Effector memory CD8-positive, alpha-beta T cell (primary cell): ENCODE results near the gene FTH1.

Experiments
- ATAC-seq: fragments of 150-1000 bp; cut with Tn5 transposase; replicated peaks from 2 replicates; pipeline ENCODE4 v1.10.0; 2021; ENCODE audit warnings: mild to moderate bottlenecking, moderate library complexity
- DNase-seq, 3 experiments: peaks; one replicate each; pipeline ENCODE4 v3.0.0; 2021
- H3K27ac Mint-ChIP-seq, 2 donors: one replicate each; pipeline ENCODE4 v1.8.0; 2022; ENCODE audit warnings: mild to moderate bottlenecking in 2 of 2, mixed read lengths in 2 of 2, moderate library complexity in 2 of 2
- H3K27me3 Mint-ChIP-seq, 2 donors: one replicate each; pipeline ENCODE4 v1.8.0; 2022; ENCODE audit warnings: mixed read lengths in 2 of 2
- H3K36me3 Mint-ChIP-seq: one replicate; pipeline ENCODE4 v1.8.0; 2022; ENCODE audit warnings: mild to moderate bottlenecking, moderate library complexity, mixed read lengths; ENCODE audit not compliant: insufficient read depth
- H3K4me1 Mint-ChIP-seq, 2 donors: one replicate each; pipeline ENCODE4 v1.8.0; 2022; ENCODE audit warnings: low read depth in 2 of 2, mixed read lengths in 2 of 2
- H3K4me3 Mint-ChIP-seq, 2 donors: one replicate each; pipeline ENCODE4 v1.8.0; 2022; ENCODE audit warnings: mild to moderate bottlenecking in 2 of 2, mixed read lengths in 2 of 2, moderate library complexity in 2 of 2
- H3K9me3 Mint-ChIP-seq, 2 donors: one replicate each; pipeline ENCODE4 v1.8.0; 2022; ENCODE audit warnings: mixed read lengths in 2 of 2

Gene FTH1

DNA sequence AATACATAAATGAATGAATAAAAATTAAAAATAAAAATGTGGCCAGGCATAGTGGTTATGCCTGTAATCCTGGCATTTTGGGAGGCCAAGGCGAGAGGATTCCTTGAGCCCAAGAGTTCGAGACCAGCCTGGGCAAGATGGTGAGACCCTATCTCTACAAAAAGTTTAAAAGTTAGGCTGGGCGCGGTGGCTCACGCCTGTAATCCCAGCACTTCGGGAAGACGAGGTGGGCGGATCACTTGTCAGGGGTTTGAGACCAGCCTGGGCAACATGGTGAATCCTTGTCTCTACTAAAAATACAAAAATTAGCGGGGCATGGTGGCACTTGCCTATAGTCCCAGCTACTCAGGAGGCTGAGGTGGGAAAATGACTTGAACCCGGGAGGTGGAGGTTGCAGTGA, 27.0 kb downstream of the FTH1 start:
- Mint-ChIP-seq H3K4me3 (no peak overlapping the region), H3K9me3 (peaks cover 0 to 2% of the 10 kb centered on the region in 2 donors), H3K27ac (no peak overlapping the region), H3K27me3 (peaks cover 24 to 38% of the 10 kb centered on the region in 2 donors), H3K4me1 (no peaks in the 10 kb centered on the region), H3K36me3 (no peaks in the 10 kb centered on the region)
- ATAC-seq: no peak
- no peak for DNase-seq

DNA sequence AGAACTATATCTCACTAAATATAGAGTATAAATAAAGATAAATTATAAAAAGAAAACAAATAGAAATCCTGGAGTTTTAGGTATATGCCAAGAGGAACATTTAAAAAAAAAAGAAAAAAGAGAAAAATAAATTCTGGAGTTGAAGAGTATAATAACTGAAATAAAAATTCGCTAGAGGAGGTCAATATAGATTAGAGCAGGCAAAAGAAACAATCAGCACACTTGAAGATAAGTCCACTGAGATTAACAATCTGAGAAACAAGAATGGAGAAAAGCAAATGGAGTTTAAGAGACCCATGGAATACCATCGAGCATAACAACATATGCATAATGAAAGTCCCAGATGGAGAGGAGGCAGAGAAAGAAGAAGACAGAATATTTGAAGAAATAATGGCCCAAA, 31.6 kb downstream of the FTH1 start:
- peaks cover 49 to 57% of the 10 kb centered on the region in 2 donors for H3K27me3 Mint-ChIP-seq
- H3K9me3 Mint-ChIP-seq: peaks cover 0 to 4% of the 10 kb centered on the region in 2 donors

DNA sequence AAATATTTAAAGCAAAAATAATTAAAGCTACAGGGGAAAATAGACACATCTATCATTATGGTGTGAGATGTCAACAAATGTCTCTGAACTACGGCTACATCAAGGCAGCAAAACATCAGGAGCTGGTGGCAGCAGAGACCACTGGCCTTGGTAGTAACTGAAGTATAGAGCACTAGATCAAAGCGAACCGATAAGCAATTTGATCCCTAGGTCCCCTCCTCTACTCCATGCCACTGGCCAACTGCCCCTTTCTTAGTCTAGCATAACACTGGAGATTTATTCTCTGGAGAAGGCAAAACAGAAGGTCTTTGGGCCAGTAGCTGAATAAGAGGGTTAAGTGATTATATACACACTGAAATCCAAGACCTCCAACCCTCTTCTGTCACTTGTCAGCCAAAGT, 36.5 kb downstream of the FTH1 start:
- H3K4me3 Mint-ChIP-seq: no peak overlapping the region
- H3K27me3 Mint-ChIP-seq: peaks cover 28 to 35% of the 10 kb centered on the region in 2 donors
- no peak overlapping the region for H3K27ac Mint-ChIP-seq
- ATAC-seq: no peak
- H3K9me3 Mint-ChIP-seq: peaks cover 0 to 3% of the 10 kb centered on the region in 2 donors
- H3K36me3 Mint-ChIP-seq: no peaks in the 10 kb centered on the region
- H3K4me1 Mint-ChIP-seq: no peaks in the 10 kb centered on the region
- no peak for DNase-seq

More for the DNA sequence above, 31.6 kb downstream of the FTH1 start:
- no peak overlapping the region for H3K4me3 Mint-ChIP-seq
- DNase-seq (no peak), ATAC-seq (no peak)
- no peaks in the 10 kb centered on the region for H3K36me3 Mint-ChIP-seq
- H3K4me1 Mint-ChIP-seq: no peaks in the 10 kb centered on the region
- H3K27ac Mint-ChIP-seq: no peak overlapping the region

DNA sequence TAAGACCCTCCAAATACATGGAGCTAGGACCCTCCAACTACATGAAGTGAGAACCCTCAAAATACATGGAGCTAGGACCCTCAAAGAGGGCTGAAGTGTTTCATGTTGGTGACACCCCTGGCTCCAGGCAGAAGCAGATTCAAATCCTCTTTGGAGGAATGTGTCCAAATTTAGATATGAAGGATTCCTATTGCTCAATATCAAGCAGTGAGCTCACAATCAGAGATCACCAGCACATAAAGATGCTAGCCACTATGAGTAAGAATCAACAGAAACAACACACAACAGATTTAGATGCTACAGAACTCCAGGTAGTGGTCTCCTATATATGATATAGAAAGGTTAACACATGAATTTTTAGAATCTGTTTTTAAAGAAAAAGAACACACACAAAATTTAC, 38.8 kb downstream of the FTH1 start:
- DNase-seq: no peak
- no peak overlapping the region for H3K4me3 Mint-ChIP-seq
- no peak overlapping the region for H3K27ac Mint-ChIP-seq
- no peak for ATAC-seq
- peaks cover 0 to 2% of the 10 kb centered on the region in 2 donors for H3K9me3 Mint-ChIP-seq
- H3K27me3 Mint-ChIP-seq: peaks cover 27 to 44% of the 10 kb centered on the region in 2 donors
- no peaks in the 10 kb centered on the region for H3K4me1 Mint-ChIP-seq
- H3K36me3 Mint-ChIP-seq: no peaks in the 10 kb centered on the region

DNA sequence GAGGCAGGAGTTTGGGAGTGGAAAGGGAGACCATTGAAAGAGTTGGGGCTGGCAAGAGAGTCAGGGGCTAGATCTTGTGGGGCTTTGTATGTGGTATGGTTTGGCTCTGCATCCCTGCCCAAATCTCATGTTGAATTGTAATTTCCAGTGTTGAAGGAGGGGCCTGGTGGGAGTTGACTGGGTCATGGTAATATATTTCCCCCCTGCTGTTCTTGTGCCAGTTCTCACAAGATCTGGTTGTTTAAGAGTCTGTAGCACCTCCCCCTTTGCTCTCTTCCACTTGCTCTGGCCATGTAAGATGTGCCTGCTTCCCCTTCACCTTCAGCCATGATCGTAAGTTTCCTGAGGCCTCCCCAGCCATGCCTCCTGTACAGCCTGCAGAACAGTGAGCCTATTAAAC, 39.9 kb downstream of the FTH1 start:
- DNase-seq (no peak), ATAC-seq (no peak)
- no peaks in the 10 kb centered on the region for H3K36me3 Mint-ChIP-seq
- H3K4me3 Mint-ChIP-seq: no peak overlapping the region
- no peaks in the 10 kb centered on the region for H3K9me3 Mint-ChIP-seq
- H3K27me3 Mint-ChIP-seq: peaks cover 28 to 45% of the 10 kb centered on the region in 2 donors
- no peak overlapping the region for H3K27ac Mint-ChIP-seq
- no peaks in the 10 kb centered on the region for H3K4me1 Mint-ChIP-seq

DNA sequence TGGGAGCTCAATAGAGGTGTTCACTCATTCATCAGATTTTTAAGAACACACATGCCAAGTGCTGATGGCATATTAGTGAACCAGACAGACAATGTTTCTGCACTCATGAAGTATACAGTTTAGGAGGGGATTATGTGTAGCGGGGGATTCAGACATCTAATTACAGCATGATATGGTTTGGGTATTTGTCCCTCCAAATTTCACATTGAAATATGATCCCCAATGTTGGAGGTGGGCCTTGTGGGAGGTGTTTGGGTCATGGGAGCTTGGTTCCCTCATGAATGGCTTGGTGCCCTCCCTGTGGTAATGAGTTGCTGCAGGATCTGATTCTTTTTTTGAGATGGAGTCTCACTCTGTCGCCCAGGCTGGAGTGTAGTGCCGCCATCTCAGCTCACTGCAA, 41.2 kb downstream of the FTH1 start:
- ATAC-seq: no peak

DNA sequence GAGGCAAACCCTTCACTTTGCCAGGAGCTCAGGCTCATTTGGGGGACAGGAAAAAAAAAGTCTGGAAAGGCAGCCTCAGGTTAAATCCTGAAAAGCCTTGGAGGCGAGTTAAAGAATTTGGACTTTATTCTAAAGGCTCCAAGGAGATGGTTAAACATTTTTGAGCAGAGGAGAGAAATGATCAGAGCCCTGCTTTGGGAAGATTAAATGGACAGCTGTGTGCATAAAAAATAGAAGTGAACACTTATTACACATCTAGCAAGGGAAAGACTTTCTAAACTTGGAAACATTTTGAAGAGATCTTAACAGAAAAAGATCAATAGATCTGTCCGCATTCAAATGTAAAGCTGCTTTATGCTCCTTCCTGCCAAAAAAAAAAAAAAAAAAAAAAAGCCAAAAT, 41.7 kb downstream of the FTH1 start:
- no peaks in the 10 kb centered on the region for H3K9me3 Mint-ChIP-seq
- H3K27me3 Mint-ChIP-seq: peaks cover 26 to 54% of the 10 kb centered on the region in 2 donors
- DNase-seq (no peak), ATAC-seq (no peak)
- no peaks in the 10 kb centered on the region for H3K4me1 Mint-ChIP-seq
- H3K4me3 Mint-ChIP-seq: no peak overlapping the region
- H3K27ac Mint-ChIP-seq: peak overlapping the region in 1 of 2 donors; percentile 50
- H3K36me3 Mint-ChIP-seq: no peaks in the 10 kb centered on the region

More for the DNA sequence above, 41.2 kb downstream of the FTH1 start:
- H3K4me3 Mint-ChIP-seq: no peak overlapping the region
- no peak overlapping the region for H3K27ac Mint-ChIP-seq
- H3K27me3 Mint-ChIP-seq: peaks cover 26 to 53% of the 10 kb centered on the region in 2 donors
- H3K36me3 Mint-ChIP-seq: no peaks in the 10 kb centered on the region
- no peaks in the 10 kb centered on the region for H3K4me1 Mint-ChIP-seq
- H3K9me3 Mint-ChIP-seq: no peaks in the 10 kb centered on the region
- DNase-seq: no peak

DNA sequence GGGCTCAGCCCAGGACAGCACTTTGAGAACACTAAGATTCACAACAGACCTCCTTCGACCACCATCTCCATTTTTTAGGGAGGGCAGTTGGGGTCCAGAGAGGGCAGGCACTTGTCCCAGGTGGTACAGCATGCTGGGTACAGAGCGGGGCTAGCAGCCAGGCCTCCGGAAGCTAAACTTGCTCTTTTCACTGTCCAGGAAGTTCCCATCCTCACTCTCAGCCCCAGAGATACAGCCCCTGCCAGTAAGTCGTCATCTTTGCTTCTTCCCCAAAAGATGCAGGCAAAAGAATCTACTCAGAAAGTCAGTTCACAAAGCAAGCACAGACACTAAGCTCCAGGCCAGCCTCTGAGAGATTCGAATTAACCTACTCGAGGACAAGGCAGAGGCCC, 43.4 kb downstream of the FTH1 start:
- DNase-seq (no peak), ATAC-seq (no peak)
- Mint-ChIP-seq H3K36me3 (no peaks in the 10 kb centered on the region), H3K9me3 (no peaks in the 10 kb centered on the region), H3K4me1 (no peaks in the 10 kb centered on the region), H3K4me3 (no peak overlapping the region), H3K27me3 (peaks cover 40 to 70% of the 10 kb centered on the region in 2 donors), H3K27ac (no peak overlapping the region)

DNA sequence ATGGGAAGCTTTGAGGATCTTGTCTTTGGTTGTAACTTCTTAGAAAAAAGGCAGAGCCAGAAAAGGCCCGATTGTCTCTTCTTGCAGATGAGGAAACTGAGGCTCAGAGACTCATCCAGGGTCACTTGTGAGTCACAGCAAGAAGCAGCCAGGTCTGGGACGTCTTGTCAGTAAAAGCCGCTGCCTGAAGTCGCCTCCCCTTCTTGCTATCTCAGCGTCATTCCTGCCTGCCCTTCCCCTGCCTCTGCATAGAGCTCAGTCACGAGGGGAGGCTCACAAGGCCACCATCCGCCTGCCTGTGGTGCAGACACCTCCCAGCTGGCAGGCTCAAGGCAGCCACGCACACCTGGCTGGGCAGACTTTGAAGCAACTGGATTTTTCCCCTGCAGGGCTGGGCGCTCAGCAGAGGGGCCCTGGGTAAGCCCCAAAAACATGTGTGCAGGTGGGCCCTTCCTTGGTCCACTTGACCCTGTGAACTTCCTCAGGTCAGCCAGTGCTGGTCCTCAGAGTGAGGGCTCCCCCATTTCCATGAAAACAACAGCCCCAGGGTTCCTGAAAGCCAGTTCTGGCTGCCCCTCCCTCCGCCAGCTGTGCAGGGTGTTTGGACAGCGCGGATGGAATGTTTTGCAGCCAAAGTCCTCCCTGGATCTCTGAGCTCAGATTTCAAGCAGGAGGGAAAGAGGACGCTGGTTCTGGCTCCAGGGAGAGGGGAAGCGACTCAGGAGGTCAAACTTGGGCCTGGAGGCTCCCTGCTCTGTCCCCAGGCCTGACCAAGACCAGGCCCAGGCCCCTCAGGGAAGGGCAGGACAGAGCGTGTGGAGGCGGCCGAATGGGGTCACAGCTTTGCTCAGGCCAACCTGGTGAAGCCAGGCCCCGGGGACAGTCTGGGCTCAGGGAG, 44.0 kb downstream of the FTH1 start:
- no peaks in the 10 kb centered on the region for H3K36me3 Mint-ChIP-seq
- no peak overlapping the region for H3K4me3 Mint-ChIP-seq
- peaks cover 47 to 76% of the 10 kb centered on the region in 2 donors for H3K27me3 Mint-ChIP-seq
- ATAC-seq (no peak), DNase-seq (no peak)
- peaks cover 2 to 3% of the 10 kb centered on the region in 2 donors for H3K4me1 Mint-ChIP-seq
- no peaks in the 10 kb centered on the region for H3K9me3 Mint-ChIP-seq
- no peak overlapping the region for H3K27ac Mint-ChIP-seq

DNA sequence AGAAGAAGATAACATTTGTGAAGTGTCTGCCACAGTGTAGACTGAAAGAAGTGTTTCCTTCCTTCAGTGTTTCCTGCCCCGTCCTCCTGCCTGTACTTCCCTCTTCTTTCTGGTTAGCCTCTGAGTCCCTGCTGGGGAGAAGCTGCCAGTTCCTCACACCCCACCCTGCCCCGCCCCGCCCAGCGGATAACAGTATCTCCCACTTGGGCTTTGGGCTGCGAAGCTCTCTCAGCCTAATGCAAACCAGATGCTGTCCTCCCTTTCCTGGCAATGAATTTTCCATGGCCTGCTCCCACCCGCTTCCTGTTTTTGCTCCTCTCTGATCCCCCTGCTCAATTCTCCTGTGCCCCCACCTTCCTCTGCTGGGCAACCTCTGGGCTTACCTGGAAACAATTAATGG, 44.9 kb downstream of the FTH1 start:
- Mint-ChIP-seq H3K4me3 (no peak overlapping the region), H3K27ac (no peak overlapping the region), H3K4me1 (peaks cover 11 to 12% of the 10 kb centered on the region in 2 donors), H3K9me3 (no peaks in the 10 kb centered on the region), H3K36me3 (no peaks in the 10 kb centered on the region), H3K27me3 (peaks cover 55 to 80% of the 10 kb centered on the region in 2 donors)
- ATAC-seq (no peak), DNase-seq (no peak)

DNA sequence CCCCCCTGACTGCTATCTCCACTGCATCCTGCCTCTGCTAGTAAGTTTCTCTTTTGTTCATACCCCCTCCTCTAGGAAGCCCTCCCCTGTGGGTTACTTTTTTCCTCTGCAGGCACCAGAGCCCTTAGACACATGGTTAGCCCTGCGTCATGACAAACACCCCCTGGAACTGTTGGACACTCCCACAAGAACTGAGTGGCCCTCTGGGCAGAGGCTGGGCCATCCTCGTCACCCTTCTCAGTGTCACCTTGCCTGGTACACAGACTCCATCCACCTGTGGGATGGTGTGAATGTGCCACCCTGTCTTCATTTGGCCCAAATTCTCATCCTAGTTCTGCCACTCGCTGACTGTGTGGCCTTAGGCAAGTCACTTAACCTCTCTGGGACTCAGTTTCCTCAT, 46.0 kb downstream of the FTH1 start:
- peaks cover 11 to 13% of the 10 kb centered on the region in 2 donors for H3K4me1 Mint-ChIP-seq

DNA sequence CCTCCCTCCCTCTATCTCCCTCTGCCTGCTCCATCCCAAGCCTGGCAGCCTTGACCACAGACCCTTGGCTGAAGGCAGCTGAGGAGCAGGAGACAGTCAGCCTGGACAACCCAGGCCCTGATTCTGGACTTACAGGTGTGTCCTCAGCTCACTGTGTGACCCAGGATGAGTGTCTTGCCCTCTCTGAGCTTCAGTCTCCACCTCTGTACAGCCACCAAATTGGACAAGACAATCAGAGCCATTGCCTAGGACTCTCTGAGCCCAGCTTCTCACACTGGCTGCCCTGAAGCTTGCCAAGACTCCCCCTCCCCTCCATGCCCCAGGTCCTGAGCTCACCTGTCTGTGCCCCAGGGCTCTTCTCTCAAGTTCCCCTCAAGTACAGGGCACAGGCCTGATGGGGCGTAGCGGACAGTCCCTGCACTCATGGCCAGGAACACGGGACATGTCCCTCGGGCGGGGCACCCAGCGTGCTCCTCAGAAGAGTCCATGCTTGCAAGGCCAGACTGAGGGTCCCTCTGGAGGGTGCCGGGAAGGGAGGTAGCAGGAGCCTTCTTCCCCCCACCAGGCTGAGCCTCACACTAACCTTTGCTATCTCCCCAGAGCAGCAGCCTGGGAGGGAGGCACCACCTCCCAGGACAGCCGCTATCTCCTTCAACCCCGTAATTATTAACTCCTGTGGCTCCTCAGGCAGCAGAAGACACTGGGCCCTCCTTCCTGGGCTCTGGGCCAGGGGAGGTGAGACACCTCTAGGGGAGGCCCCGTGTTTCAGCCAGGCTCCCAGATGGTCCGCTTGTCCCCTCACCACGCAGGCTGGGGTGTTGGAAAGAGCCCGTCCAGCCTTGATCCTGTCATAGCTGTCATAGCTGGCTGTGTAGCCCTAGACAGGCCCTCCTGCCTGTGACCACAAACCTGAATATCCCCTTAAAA, 47.5 kb downstream of the FTH1 start:
- Mint-ChIP-seq H3K27ac (no peak overlapping the region), H3K36me3 (no peaks in the 10 kb centered on the region), H3K9me3 (no peaks in the 10 kb centered on the region), H3K4me3 (no peak overlapping the region), H3K4me1 (peaks cover 11 to 13% of the 10 kb centered on the region in 2 donors), H3K27me3 (peaks cover 70 to 94% of the 10 kb centered on the region in 2 donors)
- DNase-seq: no peak
- no peak for ATAC-seq

More for the DNA sequence above, 46.0 kb downstream of the FTH1 start:
- Mint-ChIP-seq H3K4me3 (no peak overlapping the region), H3K27ac (no peak overlapping the region), H3K9me3 (no peaks in the 10 kb centered on the region), H3K36me3 (no peaks in the 10 kb centered on the region), H3K27me3 (peaks cover 59 to 85% of the 10 kb centered on the region in 2 donors)
- ATAC-seq (no peak), DNase-seq (no peak)

DNA sequence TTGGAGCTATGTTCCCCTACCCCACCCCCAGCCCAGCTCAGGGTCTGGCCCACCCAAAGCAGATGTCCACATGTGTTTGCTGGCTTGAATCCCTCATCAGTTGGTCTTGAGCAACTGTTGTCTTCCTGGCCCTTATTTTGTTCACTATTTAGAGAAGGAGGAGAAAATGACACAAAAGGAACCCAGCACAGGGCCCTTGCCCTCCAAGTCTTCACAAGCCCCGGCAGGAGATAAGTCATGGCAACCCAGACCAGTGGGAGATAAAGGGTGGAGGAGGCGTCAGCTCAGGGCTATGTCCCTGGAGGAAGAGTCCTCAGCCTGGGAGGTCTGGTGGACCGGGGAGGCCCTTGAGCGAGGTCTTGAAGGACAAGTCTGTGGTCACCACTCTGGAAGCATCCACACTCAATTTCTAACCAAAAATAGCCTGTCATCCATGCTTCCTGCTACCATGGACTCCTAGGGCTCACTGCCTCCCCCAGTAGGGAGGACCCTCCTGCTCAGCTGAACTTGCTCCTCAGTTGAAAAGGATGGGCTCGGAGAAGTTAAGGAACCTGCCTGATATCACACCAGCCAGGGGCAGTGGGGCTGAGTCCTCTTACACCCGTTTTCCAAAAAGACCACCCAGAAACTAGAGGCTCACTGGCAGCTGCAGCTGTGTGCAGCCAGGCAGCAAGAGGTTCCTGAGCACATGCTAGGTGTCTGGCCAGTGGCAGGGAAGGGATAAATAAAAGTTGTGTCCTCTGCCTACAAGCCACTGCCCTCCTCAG, 48.3 kb downstream of the FTH1 start:
- no peak overlapping the region for H3K27ac Mint-ChIP-seq
- no peak for DNase-seq
- H3K36me3 Mint-ChIP-seq: no peaks in the 10 kb centered on the region
- peaks cover 11 to 13% of the 10 kb centered on the region in 2 donors for H3K4me1 Mint-ChIP-seq
- no peaks in the 10 kb centered on the region for H3K9me3 Mint-ChIP-seq
- no peak overlapping the region for H3K4me3 Mint-ChIP-seq
- no peak for ATAC-seq
- peaks cover 67 to 94% of the 10 kb centered on the region in 2 donors for H3K27me3 Mint-ChIP-seq
